ENCODE measurements around the gene SGCB. TPM values are rescaled to one million over a fixed set of nuclear protein-coding genes. Genes with fewer than 3 reads are reported as not detected.

SGCB gene
- total RNA-seq, 1 experiment from 2014 or later, result 1.2 TPM

DNA sequence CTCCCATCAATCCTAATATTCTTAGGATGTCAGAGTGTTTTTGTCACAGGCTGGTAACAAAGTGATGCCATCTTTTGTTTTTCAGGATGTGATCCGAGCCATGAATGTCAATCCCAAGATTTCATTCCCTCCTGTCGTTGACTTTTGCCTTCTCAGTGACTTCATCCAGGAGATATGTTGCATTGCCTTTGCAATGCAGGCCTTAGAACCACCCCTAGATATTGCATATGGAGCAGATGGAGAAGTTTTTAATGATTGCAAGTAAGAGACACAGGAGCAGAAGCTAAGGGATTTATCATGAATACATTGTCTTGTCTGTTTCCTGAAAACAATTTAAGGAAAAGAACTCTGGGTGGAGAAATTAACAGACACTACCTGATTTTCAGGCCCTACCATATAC is 41.6 kb upstream of the SGCB start:
- intact Hi-C loops (cut with micrococcal nuclease; ENCODE audit: unreplicated experiment), result no loop called here
- Histone ChIP-seq H3K9me3 (ENCODE audit: insufficient read depth, low read depth) (no peaks in the 10 kb centered on the region), H3K27ac (no peak overlapping the region), H3K9me2 (ENCODE audit: insufficient read depth) (no peaks in the 10 kb centered on the region), H3K4me1 (replicated peaks; ENCODE audit: insufficient read depth) (no peaks in the 10 kb centered on the region), H3K4me3 (no peak overlapping the region), H3K27me3 (ENCODE audit: insufficient read depth, low read depth) (peaks cover 18% of the 10 kb centered on the region; the same call in 1 of the 2 replicates), H3K79me2 (ENCODE audit: low read depth) (no peaks in the 10 kb centered on the region), H2AFZ (no peak overlapping the region), H3F3A (ENCODE audit: insufficient read depth, low read depth) (no peaks in the 10 kb centered on the region), H4K20me1 (ENCODE audit: insufficient read depth) (no peaks in the 10 kb centered on the region), H3K36me3 (ENCODE audit: low read depth) (no peaks in the 10 kb centered on the region), H3K4me2 (no peak overlapping the region)
- ChIA-PET POLR2A (ENCODE audit: unreplicated experiment) (no interaction called here), CTCF (no interaction called here)
- TF ChIP-seq, protein P1, sequence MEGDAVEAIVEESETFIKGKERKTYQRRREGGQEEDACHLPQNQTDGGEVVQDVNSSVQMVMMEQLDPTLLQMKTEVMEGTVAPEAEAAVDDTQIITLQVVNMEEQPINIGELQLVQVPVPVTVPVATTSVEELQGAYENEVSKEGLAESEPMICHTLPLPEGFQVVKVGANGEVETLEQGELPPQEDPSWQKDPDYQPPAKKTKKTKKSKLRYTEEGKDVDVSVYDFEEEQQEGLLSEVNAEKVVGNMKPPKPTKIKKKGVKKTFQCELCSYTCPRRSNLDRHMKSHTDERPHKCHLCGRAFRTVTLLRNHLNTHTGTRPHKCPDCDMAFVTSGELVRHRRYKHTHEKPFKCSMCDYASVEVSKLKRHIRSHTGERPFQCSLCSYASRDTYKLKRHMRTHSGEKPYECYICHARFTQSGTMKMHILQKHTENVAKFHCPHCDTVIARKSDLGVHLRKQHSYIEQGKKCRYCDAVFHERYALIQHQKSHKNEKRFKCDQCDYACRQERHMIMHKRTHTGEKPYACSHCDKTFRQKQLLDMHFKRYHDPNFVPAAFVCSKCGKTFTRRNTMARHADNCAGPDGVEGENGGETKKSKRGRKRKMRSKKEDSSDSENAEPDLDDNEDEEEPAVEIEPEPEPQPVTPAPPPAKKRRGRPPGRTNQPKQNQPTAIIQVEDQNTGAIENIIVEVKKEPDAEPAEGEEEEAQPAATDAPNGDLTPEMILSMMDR (conservative IDR thresholded peaks at IDR 0.05), result no peak
- no peak for TF ChIP-seq EZH2 (IDR thresholded peaks at IDR 0.05; ENCODE audit: low read depth)
- no peak for DNase-seq
- no TSS peak for BruUV-seq (replicated peaks)

DNA sequence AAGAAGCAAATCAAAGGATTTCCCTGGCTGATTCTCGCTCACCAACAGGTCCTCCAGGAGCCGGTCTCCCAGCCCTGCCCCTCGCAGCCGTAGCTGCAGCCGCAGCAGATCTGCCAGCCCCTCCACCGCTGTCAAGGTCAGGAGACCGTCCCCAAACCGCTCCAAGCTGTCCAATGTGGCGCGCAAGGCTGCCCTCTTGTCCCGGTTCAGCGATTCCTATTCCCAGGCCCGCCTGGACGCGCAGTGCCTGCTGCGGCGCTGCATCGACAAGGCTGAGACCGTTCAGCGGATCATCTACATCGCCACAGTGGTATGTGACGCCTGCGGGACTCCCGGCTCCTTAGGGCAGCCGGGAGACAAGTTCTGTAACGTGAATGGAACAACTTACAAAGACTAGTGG is 38.6 kb upstream of the SGCB start:
- H3K79me2 ChIP-seq (ENCODE audit: low read depth), result no peaks in the 10 kb centered on the region
- no peaks in the 10 kb centered on the region for H3K36me3 ChIP-seq (ENCODE audit: low read depth)
- no peak overlapping the region for H3K4me2 ChIP-seq
- H4K20me1 ChIP-seq (ENCODE audit: insufficient read depth), result no peaks in the 10 kb centered on the region
- H3K4me1 ChIP-seq (replicated peaks; ENCODE audit: insufficient read depth), result no peaks in the 10 kb centered on the region
- no peak overlapping the region for H2AFZ ChIP-seq
- ChIA-PET POLR2A (ENCODE audit: unreplicated experiment) (no interaction called here), CTCF (no interaction called here)
- H3K4me3 ChIP-seq, result no peak overlapping the region
- H3K27ac ChIP-seq, result no peak overlapping the region
- no peaks in the 10 kb centered on the region for H3K9me3 ChIP-seq (ENCODE audit: insufficient read depth, low read depth)
- BruUV-seq (replicated peaks), result no TSS peak
- no peak for DNase-seq
- no peaks in the 10 kb centered on the region for H3F3A ChIP-seq (ENCODE audit: insufficient read depth, low read depth)
- intact Hi-C loops (cut with micrococcal nuclease; ENCODE audit: unreplicated experiment), result no loop called here
- no peaks in the 10 kb centered on the region for H3K9me2 ChIP-seq (ENCODE audit: insufficient read depth)
- TF ChIP-seq, protein P1 (conservative IDR thresholded peaks at IDR 0.05), result no peak
- no peak for TF ChIP-seq EZH2 (IDR thresholded peaks at IDR 0.05; ENCODE audit: low read depth)
- H3K27me3 ChIP-seq (ENCODE audit: insufficient read depth, low read depth), result peaks cover 19% of the 10 kb centered on the region; the same call in 1 of the 2 replicates

DNA sequence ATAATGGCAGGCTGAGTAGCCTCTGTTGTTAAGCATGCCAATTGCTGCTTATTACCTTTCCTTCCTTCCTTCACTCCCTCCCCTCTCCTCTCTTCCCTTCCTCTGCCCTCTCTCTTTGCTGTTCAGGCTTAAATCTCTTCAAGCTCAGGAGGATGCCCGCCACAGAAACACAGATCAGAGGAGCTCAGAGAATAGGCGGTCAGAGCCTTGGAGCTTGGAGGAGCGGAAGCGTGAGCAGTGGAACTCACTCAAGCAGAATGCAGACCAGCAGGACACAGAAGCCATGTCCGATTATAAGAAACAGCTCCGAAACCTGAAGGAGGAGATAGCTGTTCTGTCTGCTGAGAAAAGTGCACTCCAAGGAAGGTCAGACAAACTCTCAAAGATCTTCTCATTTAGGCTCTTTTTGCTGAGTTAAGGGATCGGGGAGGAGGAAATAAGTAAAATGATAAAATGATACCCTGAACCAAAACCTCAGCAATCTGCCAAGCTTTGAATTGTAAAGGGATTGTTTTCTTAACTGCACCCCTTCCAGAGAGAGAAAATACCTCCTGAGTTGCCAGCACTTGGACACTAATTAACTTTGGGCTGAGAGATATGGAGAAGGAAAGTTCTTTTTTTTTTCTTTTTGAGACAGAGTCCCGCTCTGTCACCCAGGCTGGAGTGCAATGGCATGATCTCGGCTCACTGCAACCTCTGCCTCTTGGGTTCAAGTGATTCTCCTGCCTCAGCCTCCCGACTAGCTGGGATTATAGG is 33.9 kb upstream of the SGCB start:
- DNase-seq, result no peak

More for the DNA sequence above, 33.9 kb upstream of the SGCB start:
- no peaks in the 10 kb centered on the region for H3K9me3 ChIP-seq (ENCODE audit: insufficient read depth, low read depth)
- BruUV-seq (replicated peaks), result no TSS peak
- H3K9me2 ChIP-seq (ENCODE audit: insufficient read depth), result no peaks in the 10 kb centered on the region
- ChIA-PET CTCF (no interaction called here), POLR2A (ENCODE audit: unreplicated experiment) (no interaction called here)
- no peaks in the 10 kb centered on the region for H3K36me3 ChIP-seq (ENCODE audit: low read depth)
- no peaks in the 10 kb centered on the region for H3F3A ChIP-seq (ENCODE audit: insufficient read depth, low read depth)
- peaks cover 19% of the 10 kb centered on the region; the same call in 1 of the 2 replicates for H3K27me3 ChIP-seq (ENCODE audit: insufficient read depth, low read depth)
- no peak overlapping the region for H3K4me3 ChIP-seq
- TF ChIP-seq EZH2 (IDR thresholded peaks at IDR 0.05; ENCODE audit: low read depth), result no peak
- TF ChIP-seq, protein P1 (conservative IDR thresholded peaks at IDR 0.05), result no peak
- no peaks in the 10 kb centered on the region for H3K79me2 ChIP-seq (ENCODE audit: low read depth)
- intact Hi-C loops (cut with micrococcal nuclease; ENCODE audit: unreplicated experiment), result no loop called here
- no peaks in the 10 kb centered on the region for H4K20me1 ChIP-seq (ENCODE audit: insufficient read depth)
- no peak overlapping the region for H3K27ac ChIP-seq
- H3K4me1 ChIP-seq (replicated peaks; ENCODE audit: insufficient read depth), result no peaks in the 10 kb centered on the region
- H3K4me2 ChIP-seq, result no peak overlapping the region
- no peak overlapping the region for H2AFZ ChIP-seq

Measured in PC-9 (cell line).